LoVo (cell line): Measurements from ENCODE around the gene KLK7.

Experiments
- DNase-seq: peaks from one replicate; pipeline ENCODE4 v3.0.0-alpha.2; 2016; ENCODE audit warnings: low spot score

Gene KLK7

GRCh38 chr19:50983625-50984292 lies at the start of gene KLK7:
KLK7 (minus strand) TSS chr19:50983917; CDS start chr19:50982399, 1,518 bp downstream.
- DNase-seq, result no peak

DNA sequence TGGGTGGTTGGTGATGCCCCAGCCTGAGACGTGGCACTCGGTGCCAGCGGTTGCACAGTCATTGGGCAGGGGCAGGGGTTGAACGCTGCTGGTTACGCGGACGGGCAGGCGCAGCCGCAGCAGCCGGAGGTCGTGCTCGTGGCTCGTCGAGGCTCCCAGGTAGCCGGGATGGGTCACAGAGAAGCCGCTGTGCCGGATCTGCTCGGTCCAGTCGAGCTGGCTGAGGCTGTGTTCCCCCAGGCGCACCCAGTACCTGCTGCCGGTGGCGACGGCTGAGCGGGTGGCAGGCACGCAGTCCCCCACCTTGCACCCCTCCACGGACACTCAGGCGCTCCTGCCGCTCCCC lies 48.1 kb upstream of the KLK7 start:
- DNase-seq, result no peak

- DNase-seq, result no peak
Observed at GRCh38 chr19:51031220-51031879, 47.6 kb upstream of the KLK7 start.

- DNase-seq, result no peak
Observed at GRCh38 chr19:51030631-51031030, 46.9 kb upstream of the KLK7 start.

GRCh38 chr19:51029718-51030117 lies 46.0 kb upstream of the KLK7 start:
- DNase-seq, result no peak

DNA sequence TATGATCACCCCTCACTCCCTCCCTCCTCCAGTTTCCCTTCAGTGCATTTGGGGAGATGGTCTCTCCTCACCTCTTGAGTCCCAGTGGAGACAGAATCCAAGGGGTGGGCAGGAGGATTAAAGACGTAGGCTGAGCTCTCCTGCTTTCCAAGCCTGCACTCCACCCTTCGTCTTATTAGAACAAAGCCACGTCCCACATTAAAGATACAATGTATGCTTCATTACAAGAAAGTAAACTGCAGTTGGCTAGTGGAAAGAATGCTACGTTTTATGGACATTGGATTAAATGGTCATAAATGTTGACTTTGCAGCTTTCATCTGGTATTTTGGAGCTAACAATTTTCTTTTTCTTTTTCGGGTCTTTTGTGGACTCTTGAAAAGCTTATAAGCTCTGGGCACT lies 44.2 kb upstream of the KLK7 start:
- DNase-seq, result no peak

- DNase-seq, result no peak
Observed at GRCh38 chr19:51027126-51027806, 43.5 kb upstream of the KLK7 start.

DNA sequence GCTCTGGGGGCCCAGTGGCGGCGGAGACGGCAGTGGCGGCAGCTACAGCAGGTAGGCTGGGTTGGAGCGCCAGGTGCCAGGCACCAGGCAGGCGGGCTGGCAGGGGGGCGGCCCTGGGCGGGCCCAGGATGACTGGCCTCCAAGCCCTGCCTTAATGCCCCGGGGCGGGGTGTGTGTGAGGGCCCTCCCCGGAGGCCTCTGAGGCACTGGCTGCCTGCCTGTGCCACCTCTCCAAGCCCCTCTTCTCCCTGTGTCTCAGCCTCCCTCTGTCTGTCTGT lies 42.8 kb upstream of the KLK7 start, which contains the start of gene KLK11:
TSS of gene KLK11 (minus strand) at position 63 of the 278 bp plus-strand sequence. CDS start 985 bp downstream, outside the sequence.
- DNase-seq, result no peak

DNA sequence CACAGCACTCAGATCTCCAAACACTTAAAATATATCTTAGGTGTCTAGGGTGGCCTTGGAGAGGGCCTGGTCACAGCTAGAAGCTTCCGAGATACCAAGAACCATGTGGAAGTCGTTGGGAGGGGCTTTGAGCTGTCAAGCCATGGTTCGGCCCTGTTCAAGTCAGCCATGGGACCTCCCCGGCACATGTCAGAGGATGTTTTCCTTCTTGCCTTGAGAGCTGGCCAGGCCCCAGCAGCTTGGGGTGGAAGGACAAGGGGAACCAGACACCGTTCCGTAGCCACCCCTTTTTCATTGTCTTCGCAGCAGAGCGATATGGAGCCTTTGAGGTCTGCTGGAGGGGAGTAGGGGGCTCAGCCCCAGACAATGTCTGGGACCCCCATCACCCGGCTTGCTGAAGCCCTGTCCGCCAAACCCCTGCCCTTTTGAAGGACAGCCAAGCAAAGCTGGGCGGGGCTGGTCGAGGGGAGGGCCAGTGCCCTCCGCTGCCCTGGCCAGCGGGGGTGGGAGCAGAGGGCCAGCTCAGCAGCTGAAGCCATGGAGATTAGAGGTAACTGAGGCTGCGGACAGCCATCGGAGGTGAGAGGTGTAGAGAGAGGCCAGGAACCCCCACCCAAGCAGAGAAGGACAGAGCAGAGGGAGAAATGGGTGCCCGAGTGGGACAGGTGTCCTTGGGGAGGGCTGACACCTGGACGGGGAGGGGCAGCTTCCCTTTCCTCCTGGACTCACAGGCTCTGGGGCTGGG lies 42.3 kb upstream of the KLK7 start:
- no peak for DNase-seq

- DNase-seq, result no peak
Observed at GRCh38 chr19:51025401-51025800, 41.7 kb upstream of the KLK7 start.

DNA sequence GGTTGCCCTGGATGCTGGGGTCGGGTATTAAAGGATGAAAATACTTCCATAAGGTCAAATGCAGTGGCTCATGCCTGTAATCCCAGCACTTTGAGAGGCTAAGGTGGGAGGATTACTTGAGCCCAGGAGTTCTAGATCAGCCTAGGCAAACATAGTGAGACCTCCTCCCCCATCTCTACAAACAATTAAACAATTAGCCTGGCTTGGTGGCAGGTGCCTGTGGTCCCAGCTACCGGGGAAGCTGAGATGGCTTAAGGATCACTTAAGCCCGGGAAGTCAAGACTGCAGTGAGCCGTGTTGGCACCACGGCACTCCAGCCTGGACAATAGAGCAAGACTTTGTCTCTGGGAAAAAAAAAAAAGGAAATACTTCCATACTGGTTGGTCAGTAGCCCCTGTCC lies 41.2 kb upstream of the KLK7 start:
- no peak for DNase-seq

GRCh38 chr19:51023946-51024345 lies 40.2 kb upstream of the KLK7 start:
- no peak for DNase-seq

- DNase-seq, result no peak
Observed at GRCh38 chr19:51022526-51022925, 38.8 kb upstream of the KLK7 start.

GRCh38 chr19:51020988-51021651 lies 37.4 kb upstream of the KLK7 start:
- DNase-seq, result peak; percentile 61

DNA sequence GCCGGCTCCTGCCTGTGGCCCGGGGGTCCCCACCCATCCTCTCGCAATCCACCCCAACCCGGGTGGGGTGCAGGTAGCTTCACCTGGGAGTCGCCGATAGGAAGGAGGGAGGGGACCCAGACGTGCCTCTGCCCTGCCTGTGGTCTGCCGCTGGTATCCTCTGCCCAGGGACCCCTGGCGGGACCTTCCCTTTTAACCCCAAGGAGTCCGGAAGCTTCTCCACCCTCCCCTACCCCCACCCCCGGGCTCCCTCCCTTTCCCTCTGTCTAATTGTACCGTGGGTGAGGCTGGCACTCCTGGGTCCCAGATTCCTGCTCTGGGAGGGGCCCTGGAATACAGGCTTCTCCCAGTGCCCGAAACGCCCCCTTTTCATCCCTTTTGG lies 35.8 kb upstream of the KLK7 start, which contains the start of gene KLK10:
TSS of gene KLK10 (minus strand) at position 166 of the 382 bp plus-strand sequence. CDS start 579 bp downstream, outside the sequence.
- no peak for DNase-seq

GRCh38 chr19:51018745-51019543 lies 35.2 kb upstream of the KLK7 start:
- peak; percentile 25 for DNase-seq

DNA sequence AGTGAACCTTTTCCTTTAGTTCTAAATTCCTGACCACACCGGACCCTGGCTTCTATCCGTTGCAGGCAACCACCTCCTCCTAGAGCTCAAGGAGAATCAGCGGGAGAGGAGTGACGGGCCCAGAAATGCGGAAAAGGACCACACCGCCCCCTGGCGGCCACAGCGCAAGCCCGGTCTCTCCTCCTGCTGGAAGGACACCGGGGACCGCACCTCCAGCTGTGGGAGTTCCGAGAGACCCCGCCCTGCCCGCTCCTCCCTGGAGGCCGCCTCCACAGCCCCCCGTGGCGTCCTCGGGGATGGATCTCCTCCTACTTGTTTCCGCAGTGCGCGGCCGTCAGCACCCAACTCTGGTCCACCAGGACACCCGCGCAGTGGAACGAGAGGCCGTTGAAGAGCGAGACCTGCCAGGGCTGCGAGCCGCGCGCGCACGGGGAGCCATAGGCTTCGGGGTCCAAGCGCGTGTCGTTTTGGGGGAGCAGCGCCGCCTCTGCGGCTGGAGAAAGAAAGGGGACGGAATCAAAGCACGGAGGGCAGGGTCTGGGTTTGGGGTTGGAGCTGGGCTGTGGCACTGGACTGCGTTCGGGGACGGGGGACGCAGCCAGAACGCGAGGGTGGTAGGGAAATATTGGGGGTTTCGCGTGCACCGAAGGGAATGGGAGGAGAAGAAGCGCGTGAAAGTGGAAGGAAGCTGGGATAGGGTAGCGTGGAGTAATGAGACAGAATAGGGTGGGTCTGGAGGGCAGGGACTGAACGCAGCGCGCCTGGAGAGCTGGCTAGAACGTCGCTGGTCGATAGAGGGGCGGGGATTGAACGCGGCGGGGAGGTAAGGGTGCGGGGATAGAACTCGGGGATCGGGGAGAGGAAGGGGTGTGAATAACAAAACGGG lies 33.3 kb upstream of the KLK7 start:
- DNase-seq, result peak; percentile 78

DNA sequence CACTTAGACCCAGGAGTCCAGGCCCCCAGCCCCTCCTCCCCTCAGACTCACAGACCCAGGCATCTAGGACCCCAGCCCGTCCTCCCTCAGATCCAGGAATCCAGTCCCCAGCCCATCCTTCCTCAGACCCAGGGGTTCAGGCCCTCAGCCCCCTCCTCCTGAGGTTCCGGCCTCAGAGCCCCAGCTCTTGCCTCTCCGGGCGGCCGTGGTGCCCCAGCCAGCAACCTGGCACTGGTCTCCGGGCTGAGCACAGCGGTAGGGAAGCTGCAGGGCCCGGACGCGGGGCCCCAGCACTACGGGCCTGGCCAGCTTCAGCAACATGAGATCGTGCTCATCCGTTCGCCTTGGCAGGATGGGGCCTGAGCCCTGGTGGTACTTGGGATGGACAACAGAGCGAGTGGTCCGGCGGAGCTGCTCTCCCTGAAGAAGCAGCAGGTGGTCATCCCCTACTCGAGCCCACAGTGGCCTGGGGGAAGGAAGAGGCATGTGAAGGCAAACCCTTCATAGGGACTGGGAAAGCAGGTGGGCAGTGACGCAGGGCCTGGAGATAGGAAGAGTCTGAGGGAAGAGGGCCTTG lies 32.1 kb upstream of the KLK7 start:
- no peak for DNase-seq

GRCh38 chr19:51014242-51014641 lies 30.5 kb upstream of the KLK7 start:
- DNase-seq, result no peak

- DNase-seq, result no peak
Observed at GRCh38 chr19:51012661-51013190, 29.0 kb upstream of the KLK7 start.
